GM21786 (cell line): Measurements from ENCODE around the gene SLCO4A1.

Experiments used
- ATAC-seq: cut with Tn5 transposase; IDR thresholded peaks from one replicate; pipeline ENCODE4 v1.9.1; 2021; ENCODE audit not compliant: unreplicated experiment

The SLCO4A1 gene

GRCh38 chr20:62710221-62710885 lies 68.0 kb downstream of the SLCO4A1 start:
- ATAC-seq, result no peak

GRCh38 chr20:62710886-62711702 lies 68.8 kb downstream of the SLCO4A1 start:
- ATAC-seq, result no peak

- ATAC-seq, result no peak
Observed at GRCh38 chr20:62711703-62712101, 69.4 kb downstream of the SLCO4A1 start.

GRCh38 chr20:62712606-62713005 lies 70.3 kb downstream of the SLCO4A1 start:
- ATAC-seq, result no peak

- no peak for ATAC-seq
Observed at GRCh38 chr20:62714006-62714405, 71.7 kb downstream of the SLCO4A1 start.

- no peak for ATAC-seq
Observed at GRCh38 chr20:62714799-62715198, 72.5 kb downstream of the SLCO4A1 start.

- ATAC-seq, result no peak
Observed at GRCh38 chr20:62715201-62715600, 72.9 kb downstream of the SLCO4A1 start.

GRCh38 chr20:62716198-62716940 lies 74.1 kb downstream of the SLCO4A1 start:
- no peak for ATAC-seq

GRCh38 chr20:62716941-62717310 lies 74.6 kb downstream of the SLCO4A1 start:
- ATAC-seq, result no peak

- ATAC-seq, result no peak
Observed at GRCh38 chr20:62717933-62718332, 75.6 kb downstream of the SLCO4A1 start.

GRCh38 chr20:62718546-62718945 lies 76.2 kb downstream of the SLCO4A1 start:
- ATAC-seq, result no peak

- no peak for ATAC-seq
Observed at GRCh38 chr20:62719250-62719935, 77.1 kb downstream of the SLCO4A1 start.
